HG03575 (cell line): ENCODE data around the gene COL5A1.

Experiments used
- ATAC-seq: cut with Tn5 transposase; IDR thresholded peaks from one replicate; pipeline ENCODE4 v1.9.1; 2021; ENCODE audit not compliant: unreplicated experiment, insufficient number of reproducible peaks, low FRiP score; ENCODE audit errors: extremely low read depth

COL5A1 gene

GRCh38 chr9:134650431-134651190 is 9.0 kb downstream of the COL5A1 start:
- no peak for ATAC-seq

- no peak for ATAC-seq
Measured at GRCh38 chr9:134651226-134651905, 9.8 kb downstream of the COL5A1 start.

GRCh38 chr9:134652291-134653225 is 11.0 kb downstream of the COL5A1 start:
- no peak for ATAC-seq

- ATAC-seq, result no peak
Measured at GRCh38 chr9:134653259-134654009, 11.8 kb downstream of the COL5A1 start.

GRCh38 chr9:134655101-134655500 is 13.5 kb downstream of the COL5A1 start:
- no peak for ATAC-seq

- no peak for ATAC-seq
Measured at GRCh38 chr9:134655586-134656333, 14.2 kb downstream of the COL5A1 start.

- ATAC-seq, result no peak
Measured at GRCh38 chr9:134656334-134657006, 14.9 kb downstream of the COL5A1 start.

- ATAC-seq, result no peak
Measured at GRCh38 chr9:134657666-134658377, 16.2 kb downstream of the COL5A1 start.

- ATAC-seq, result no peak
Measured at GRCh38 chr9:134658378-134658955, 16.9 kb downstream of the COL5A1 start.

GRCh38 chr9:134659688-134660131 is 18.1 kb downstream of the COL5A1 start:
- ATAC-seq, result no peak

GRCh38 chr9:134660407-134660806 is 18.8 kb downstream of the COL5A1 start:
- no peak for ATAC-seq

GRCh38 chr9:134661299-134661698 is 19.7 kb downstream of the COL5A1 start:
- no peak for ATAC-seq

GRCh38 chr9:134661791-134662142 is 20.2 kb downstream of the COL5A1 start:
- no peak for ATAC-seq

GRCh38 chr9:134662143-134662876 is 20.7 kb downstream of the COL5A1 start:
- ATAC-seq, result no peak

GRCh38 chr9:134663084-134663483 is 21.5 kb downstream of the COL5A1 start:
- no peak for ATAC-seq

- ATAC-seq, result no peak
Measured at GRCh38 chr9:134663753-134664415, 22.3 kb downstream of the COL5A1 start.
